NT2/D1 (cell line): ENCODE results near the gene DDX47.

Source experiments
- SUZ12 ChIP-seq: IDR thresholded peaks from 2 replicates; pipeline ENCODE4 v1.6.1; 2011; ENCODE audit not compliant: insufficient read length, insufficient read depth; ENCODE audit errors: extremely low read depth
- YY1 ChIP-seq: IDR thresholded peaks from 2 replicates; pipeline ENCODE4 v1.6.1; 2011; ENCODE audit not compliant: insufficient read length, insufficient read depth
- ZNF274 ChIP-seq: IDR thresholded peaks from 2 replicates; pipeline ENCODE4 v1.6.1; 2011; ENCODE audit warnings: mild to moderate bottlenecking, low read depth, low read length

DNA sequence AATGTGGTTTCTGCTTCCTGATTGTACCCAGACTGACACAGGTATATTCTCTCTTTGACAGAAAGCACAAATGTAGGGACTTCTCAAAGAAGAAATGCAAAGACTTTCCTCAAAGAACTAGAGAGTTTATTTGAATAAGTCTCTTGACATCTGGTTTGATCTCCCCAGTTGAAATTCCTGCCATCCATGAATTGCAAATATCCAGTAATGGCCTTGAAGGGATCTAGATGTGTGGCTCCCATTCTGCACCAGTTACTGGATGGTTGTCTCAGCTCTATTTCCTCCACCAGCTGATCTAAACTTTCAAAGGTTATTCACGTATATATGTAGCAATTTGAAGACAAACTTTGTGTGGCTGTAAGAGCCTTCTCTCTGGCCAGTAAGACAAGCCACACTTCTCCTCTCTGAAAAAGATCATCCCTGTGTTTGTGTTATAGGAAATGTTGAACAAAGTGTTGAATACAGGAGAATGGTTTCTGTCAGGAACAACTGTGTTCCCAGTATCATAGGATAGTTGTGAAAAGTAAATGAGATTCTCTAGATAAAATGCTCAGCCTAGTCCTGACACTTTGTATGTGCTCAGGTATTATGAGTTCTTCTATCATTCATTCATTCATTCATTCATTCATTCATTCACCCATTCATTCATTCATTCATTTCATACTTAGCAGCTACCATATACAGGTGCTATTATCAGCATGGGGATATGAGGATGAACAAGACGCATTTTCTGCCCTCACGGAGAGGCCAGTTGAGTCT lies 55.5 kb downstream of the DDX47 start:
- TF ChIP-seq YY1: no peak
- no peak for TF ChIP-seq SUZ12
- no peak for TF ChIP-seq ZNF274
